HL-60/S4 treated with retinoic acid at 250 ng/mL for 4 days and 3 days (cell line): ENCODE results near the gene SAMMSON.

Experiments
- in situ Hi-C: fragments of 300-500 bp; cut with MboI; formaldehyde crosslinking; loops from 2 replicates; pipeline ENCODE4 v1.7.0; 2022; ENCODE audit warnings: low sequenced_read_pairs

SAMMSON gene

GRCh38 chr3:70010346-70010745, 10.8 kb downstream of the SAMMSON start:
- in situ Hi-C loops: no loop called here

- in situ Hi-C loops: no loop called here
Observed at GRCh38 chr3:70011582-70011981, 12.0 kb downstream of the SAMMSON start.

- in situ Hi-C loops: no loop called here
Observed at GRCh38 chr3:70020906-70021660, 21.6 kb downstream of the SAMMSON start.

GRCh38 chr3:70028361-70028760, 28.8 kb downstream of the SAMMSON start:
- in situ Hi-C loops: no loop called here

- in situ Hi-C loops: no loop called here
Observed at GRCh38 chr3:70038693-70039092, 39.2 kb downstream of the SAMMSON start.

GRCh38 chr3:70040386-70040785, 40.9 kb downstream of the SAMMSON start:
- in situ Hi-C loops: no loop called here

GRCh38 chr3:70042641-70043040, 43.1 kb downstream of the SAMMSON start:
- in situ Hi-C loops: no loop called here

GRCh38 chr3:70049761-70050160, 50.2 kb downstream of the SAMMSON start:
- in situ Hi-C loops: no loop called here

GRCh38 chr3:70053293-70053692, 53.8 kb downstream of the SAMMSON start:
- in situ Hi-C loops: no loop called here

GRCh38 chr3:70056081-70056480, 56.5 kb downstream of the SAMMSON start:
- in situ Hi-C loops: no loop called here

- in situ Hi-C loops: no loop called here
Observed at GRCh38 chr3:70057426-70057825, 57.9 kb downstream of the SAMMSON start.

GRCh38 chr3:70061096-70061495, 61.6 kb downstream of the SAMMSON start:
- in situ Hi-C loops: no loop called here

- in situ Hi-C loops: no loop called here
Observed at GRCh38 chr3:70064194-70064779, 64.8 kb downstream of the SAMMSON start.

- in situ Hi-C loops: no loop called here
Observed at GRCh38 chr3:70065696-70066253, 66.2 kb downstream of the SAMMSON start.

- in situ Hi-C loops: no loop called here
Observed at GRCh38 chr3:70067860-70068521, 68.5 kb downstream of the SAMMSON start.

GRCh38 chr3:70069557-70069956, 70.0 kb downstream of the SAMMSON start:
- in situ Hi-C loops: no loop called here

- in situ Hi-C loops: no loop called here
Observed at GRCh38 chr3:70071138-70071537, 71.6 kb downstream of the SAMMSON start.

GRCh38 chr3:70072180-70072579, 72.6 kb downstream of the SAMMSON start:
- in situ Hi-C loops: no loop called here

GRCh38 chr3:70072754-70073153, 73.2 kb downstream of the SAMMSON start:
- in situ Hi-C loops: no loop called here

GRCh38 chr3:70075101-70075500, 75.6 kb downstream of the SAMMSON start:
- in situ Hi-C loops: no loop called here

GRCh38 chr3:70076396-70076795, 76.9 kb downstream of the SAMMSON start:
- in situ Hi-C loops: no loop called here

GRCh38 chr3:70078778-70079177, 79.2 kb downstream of the SAMMSON start:
- in situ Hi-C loops: no loop called here
